ENCODE measurements around the gene SETD1B.

GRCh38 chr12:121845701-121846100, 41.9 kb downstream of the SETD1B start:
- TF ChIP-seq CTCF (IDR thresholded peaks at IDR 0.05) = no peak
- TF ChIP-seq POLR2A (IDR thresholded peaks at IDR 0.05; ENCODE audit: low read depth) = no peak
- no peak for TF ChIP-seq POLR2AphosphoS5 (IDR thresholded peaks at IDR 0.05)
